H9 (cell line): ENCODE measurements around the gene UBE2G1. TPM values are rescaled to one million over a fixed set of nuclear protein-coding genes. Genes with fewer than 3 reads are reported as not detected.

Experiments used
- DNase-seq: peaks from one replicate; pipeline ENCODE4 v3.0.0-alpha.2; 2017
- H2AFZ ChIP-seq: one replicate; pipeline ENCODE4 v1.6.1; 2013; ENCODE audit warnings: mild to moderate bottlenecking, low read length, control low read depth, moderate library complexity
- H2AK5ac ChIP-seq: 2 replicates; pipeline ENCODE4 v1.6.1; 2013; ENCODE audit warnings: low read length, control low read depth, mixed read lengths; ENCODE audit not compliant: insufficient read length
- H2BK120ac ChIP-seq: one replicate; pipeline ENCODE4 v1.6.1; 2013; ENCODE audit warnings: low read depth, mild to moderate bottlenecking, low read length, control low read depth, inconsistent platforms; ENCODE audit not compliant: poor library complexity, severe bottlenecking
- H2BK12ac ChIP-seq: 2 replicates; pipeline ENCODE4 v1.6.1; 2013; ENCODE audit warnings: low read length, control low read depth, mixed read lengths, low read depth; ENCODE audit not compliant: insufficient read length
- H2BK15ac ChIP-seq: 2 replicates; pipeline ENCODE4 v1.6.1; 2013; ENCODE audit warnings: low read depth, low read length, control low read depth
- H2BK20ac ChIP-seq: one replicate; pipeline ENCODE4 v1.6.1; 2013; ENCODE audit warnings: low read depth, mild to moderate bottlenecking, low read length, control low read depth, inconsistent platforms; ENCODE audit not compliant: poor library complexity, severe bottlenecking
- H2BK5ac ChIP-seq: 2 replicates; pipeline ENCODE4 v1.6.1; 2013; ENCODE audit warnings: low read length, control low read depth, mixed read lengths; ENCODE audit not compliant: insufficient read length
- H3K14ac ChIP-seq: 2 replicates; pipeline ENCODE4 v1.6.1; 2013; ENCODE audit warnings: low read length, control low read depth; ENCODE audit not compliant: insufficient read depth
- H3K18ac ChIP-seq: 2 replicates; pipeline ENCODE4 v1.6.1; 2013; ENCODE audit warnings: low read depth, mild to moderate bottlenecking, mixed read lengths, low read length, control low read depth; ENCODE audit not compliant: insufficient read length
- H3K23ac ChIP-seq: 2 replicates; pipeline ENCODE4 v1.6.1; 2013; ENCODE audit warnings: low read length, control low read depth, mixed read lengths, low read depth; ENCODE audit not compliant: insufficient read length
- H3K23me2 ChIP-seq: 2 replicates; pipeline ENCODE4 v1.6.1; 2013; ENCODE audit warnings: low read depth, mild to moderate bottlenecking, mixed read lengths, low read length, control low read depth; ENCODE audit not compliant: insufficient read length, poor library complexity, severe bottlenecking
- H3K27ac ChIP-seq: 2 replicates; pipeline ENCODE4 v1.5.1; 2013; ENCODE audit warnings: low read length, control low read depth, mixed read lengths, low read depth; ENCODE audit not compliant: insufficient read length
- H3K27me3 ChIP-seq: 2 replicates; pipeline ENCODE4 v1.6.1; 2013; ENCODE audit warnings: low read length, control low read depth, inconsistent platforms; ENCODE audit not compliant: insufficient read depth
- H3K4ac ChIP-seq: 2 replicates; pipeline ENCODE4 v1.6.1; 2013; ENCODE audit warnings: low read depth, mild to moderate bottlenecking, control low read depth, inconsistent platforms, low read length, moderate library complexity
- H3K4me1 ChIP-seq: 2 replicates; pipeline ENCODE4 v1.6.1; 2013; ENCODE audit warnings: low read length, control low read depth, inconsistent platforms; ENCODE audit not compliant: insufficient read depth
- H3K4me2 ChIP-seq: 2 replicates; pipeline ENCODE4 v1.6.1; 2013; ENCODE audit warnings: low read length, control low read depth, mixed read lengths; ENCODE audit not compliant: insufficient read length, insufficient read depth
- H3K56ac ChIP-seq: 2 replicates; pipeline ENCODE4 v1.6.1; 2013; ENCODE audit warnings: low read depth, mild to moderate bottlenecking, mixed read lengths, low read length, control low read depth; ENCODE audit not compliant: insufficient read length
- H3K79me1 ChIP-seq: 2 replicates; pipeline ENCODE4 v1.6.1; 2013; ENCODE audit warnings: low read depth, mild to moderate bottlenecking, moderate library complexity, low read length, control low read depth, inconsistent platforms; ENCODE audit not compliant: insufficient read depth, poor library complexity, severe bottlenecking
- H3K79me2 ChIP-seq: 2 replicates; pipeline ENCODE4 v1.6.1; 2013; ENCODE audit warnings: low read length, control low read depth, inconsistent platforms; ENCODE audit not compliant: insufficient read depth
- H3K9ac ChIP-seq: 2 replicates; pipeline ENCODE4 v1.6.1; 2013; ENCODE audit warnings: low read length, control low read depth, mixed read lengths; ENCODE audit not compliant: insufficient read length; ENCODE audit errors: extremely low read depth
- H3K9me3 ChIP-seq: one replicate; pipeline ENCODE4 v1.6.1; 2013; ENCODE audit warnings: low read depth, low read length, inconsistent platforms; ENCODE audit not compliant: control insufficient read depth
- H3T11ph ChIP-seq: one replicate; pipeline ENCODE4 v1.6.1; 2013; ENCODE audit warnings: mild to moderate bottlenecking, low read length, control low read depth, inconsistent platforms
- H4K20me1 ChIP-seq: one replicate; pipeline ENCODE4 v1.6.1; 2013; ENCODE audit not compliant: control insufficient read depth, insufficient read length, insufficient read depth
- H4K5ac ChIP-seq: 2 replicates; pipeline ENCODE4 v1.6.1; 2013; ENCODE audit warnings: low read depth, mild to moderate bottlenecking, mixed read lengths, low read length, control low read depth; ENCODE audit not compliant: insufficient read length
- H4K8ac ChIP-seq: replicated peaks from 2 replicates; pipeline ENCODE4 v1.6.1; 2013; ENCODE audit warnings: low read length, control low read depth, mixed read lengths, low read depth; ENCODE audit not compliant: insufficient read length
- H4K91ac ChIP-seq: 2 replicates; pipeline ENCODE4 v1.6.1; 2013; ENCODE audit warnings: low read depth, mild to moderate bottlenecking, moderate library complexity, mixed read lengths, low read length, control low read depth; ENCODE audit not compliant: insufficient read length
- H3K27ac Mint-ChIP-seq, 3 experiments: 2 replicates in 2 of 3; 3 replicates in 1 of 3; pipeline ENCODE4 v1.8.0; 2020 to 2021; ENCODE audit warnings: mixed read lengths in 3 of 3, mild to moderate bottlenecking in 1 of 3, moderate library complexity in 1 of 3
- H3K27me3 Mint-ChIP-seq: 2 replicates; pipeline ENCODE4 v1.8.0; 2021; ENCODE audit warnings: low read depth, mild to moderate bottlenecking, moderate library complexity, mixed read lengths
- H3K36me3 Mint-ChIP-seq, 3 experiments: 2 replicates in 2 of 3; 3 replicates in 1 of 3; pipeline ENCODE4 v1.8.0; 2020 to 2021; ENCODE audit warnings: low read depth in 3 of 3, mixed read lengths in 3 of 3; ENCODE audit not compliant: insufficient read depth in 1 of 3
- H3K4me1 Mint-ChIP-seq, 2 experiments: 2 replicates each; pipeline ENCODE4 v1.8.0; 2020; ENCODE audit warnings: mixed read lengths in 2 of 2
- H3K4me3 Mint-ChIP-seq, 2 experiments: 2 replicates in 1 of 2; 3 replicates in 1 of 2; pipeline ENCODE4 v1.8.0; 2020 to 2021; ENCODE audit warnings: mild to moderate bottlenecking in 2 of 2, mixed read lengths in 2 of 2, moderate library complexity in 1 of 2
- H3K9me3 Mint-ChIP-seq, 2 experiments: 2 replicates in 1 of 2; 3 replicates in 1 of 2; pipeline ENCODE4 v1.8.0; 2020; ENCODE audit warnings: mild to moderate bottlenecking in 2 of 2, mixed read lengths in 2 of 2, moderate library complexity in 1 of 2
- WGBS: extraction: QIAGEN DNeasy Blood & Tissue Kit; methylation state at CpG from one replicate; pipeline ENCODE4 v1.1.7; 2013; ENCODE audit warnings: missing lambda C conversion rate, low lambda C conversion rate, mixed read lengths; ENCODE audit not compliant: insufficient read length; ENCODE audit errors: extremely low coverage; 5-methylcytosine and 5-hydroxymethylcytosine counted together
- total RNA-seq: library from RNA; stranded (reverse); gene quantifications from 2 replicates; pipeline ENCODE4 v1.2.1, GENCODE V29; 2021
- TF ChIP-seq, protein P1 (sequence below): fragments of 200-600 bp; sonication (generic); conservative IDR thresholded peaks from 3 replicates; pipeline ENCODE4 v1.8.0; 2021; ENCODE audit warnings: antibody characterized with exemption, mild to moderate bottlenecking

Gene UBE2G1
- total RNA-seq, 1 experiment from 2014 or later, result 188 TPM

DNA sequence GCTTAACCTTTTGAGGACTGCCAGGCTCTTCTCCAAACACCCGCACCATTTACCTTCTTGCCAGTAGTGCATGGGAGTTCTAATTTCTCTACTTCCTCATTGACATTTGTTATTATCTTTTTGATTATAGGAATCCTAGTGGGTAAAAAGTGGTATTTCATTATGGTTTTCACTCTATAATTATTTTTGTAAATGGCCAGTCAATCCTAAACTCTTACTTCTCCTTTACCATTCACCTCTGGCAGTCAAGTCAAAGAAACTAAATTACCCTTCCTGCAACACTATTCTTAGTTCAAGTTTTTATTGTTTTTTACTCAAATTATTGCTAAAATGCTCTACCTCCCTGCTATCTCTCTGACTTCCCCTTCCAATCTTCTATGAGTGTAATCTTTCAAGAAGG lies 72.9 kb downstream of the UBE2G1 start:
- peaks cover 3% of the 10 kb centered on the region; the same call in 1 of the 2 replicates for H3K79me2 ChIP-seq
- TF ChIP-seq, protein P1, sequence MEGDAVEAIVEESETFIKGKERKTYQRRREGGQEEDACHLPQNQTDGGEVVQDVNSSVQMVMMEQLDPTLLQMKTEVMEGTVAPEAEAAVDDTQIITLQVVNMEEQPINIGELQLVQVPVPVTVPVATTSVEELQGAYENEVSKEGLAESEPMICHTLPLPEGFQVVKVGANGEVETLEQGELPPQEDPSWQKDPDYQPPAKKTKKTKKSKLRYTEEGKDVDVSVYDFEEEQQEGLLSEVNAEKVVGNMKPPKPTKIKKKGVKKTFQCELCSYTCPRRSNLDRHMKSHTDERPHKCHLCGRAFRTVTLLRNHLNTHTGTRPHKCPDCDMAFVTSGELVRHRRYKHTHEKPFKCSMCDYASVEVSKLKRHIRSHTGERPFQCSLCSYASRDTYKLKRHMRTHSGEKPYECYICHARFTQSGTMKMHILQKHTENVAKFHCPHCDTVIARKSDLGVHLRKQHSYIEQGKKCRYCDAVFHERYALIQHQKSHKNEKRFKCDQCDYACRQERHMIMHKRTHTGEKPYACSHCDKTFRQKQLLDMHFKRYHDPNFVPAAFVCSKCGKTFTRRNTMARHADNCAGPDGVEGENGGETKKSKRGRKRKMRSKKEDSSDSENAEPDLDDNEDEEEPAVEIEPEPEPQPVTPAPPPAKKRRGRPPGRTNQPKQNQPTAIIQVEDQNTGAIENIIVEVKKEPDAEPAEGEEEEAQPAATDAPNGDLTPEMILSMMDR, result no peak

More for the DNA sequence above, 72.9 kb downstream of the UBE2G1 start:
- Mint-ChIP-seq H3K27ac (no peak overlapping the region), H3K9me3 (no peaks in the 10 kb centered on the region), H3K4me1 (peaks cover 8 to 10% of the 10 kb centered on the region in 2 experiments), H3K4me3 (no peak overlapping the region), H3K36me3 (peaks cover 13 to 80% (median 62%) of the 10 kb centered on the region in 3 experiments; a peak in 6 of 7 replicates), H3K27me3 (no peaks in the 10 kb centered on the region)
- no CpG with 5 or more reads among the region's 1 CpG for WGBS
- no peak overlapping the region for H3K23ac ChIP-seq
- H2BK5ac ChIP-seq, result no peak overlapping the region
- H4K8ac ChIP-seq, result no peak overlapping the region
- no peak overlapping the region for H4K5ac ChIP-seq
- H2BK12ac ChIP-seq, result no peak overlapping the region
- no peaks in the 10 kb centered on the region for H4K20me1 ChIP-seq
- no peak overlapping the region for H3K27ac ChIP-seq
- H3K23me2 ChIP-seq, result no peaks in the 10 kb centered on the region
- no peaks in the 10 kb centered on the region for H3K27me3 ChIP-seq
- no peak overlapping the region for H3K14ac ChIP-seq
- H3K18ac ChIP-seq, result no peak overlapping the region
- H3K4ac ChIP-seq, result no peak overlapping the region
- H2BK20ac ChIP-seq, result no peak overlapping the region
- H3K4me1 ChIP-seq, result no peaks in the 10 kb centered on the region
- no peak overlapping the region for H3K9ac ChIP-seq
- no peaks in the 10 kb centered on the region for H3K79me1 ChIP-seq
- no peak overlapping the region for H4K91ac ChIP-seq
- no peak overlapping the region for H3T11ph ChIP-seq
- H2BK15ac ChIP-seq, result no peak overlapping the region
- H3K56ac ChIP-seq, result no peak overlapping the region
- H2BK120ac ChIP-seq, result no peak overlapping the region
- no peak overlapping the region for H3K4me2 ChIP-seq
- H3K9me3 ChIP-seq, result no peaks in the 10 kb centered on the region
- H2AK5ac ChIP-seq, result no peak overlapping the region
- no peak overlapping the region for H2AFZ ChIP-seq
- no peak for DNase-seq
